ENCODE results near the gene CNIH1. TPM values are rescaled to one million over a fixed set of nuclear protein-coding genes. Genes with fewer than 3 reads are reported as not detected.
"Not testable (repeated sequence)": the region's sequence is repeated elsewhere in the genome, so short reads cannot be mapped to it uniquely, and the experiment has no call there.

The CNIH1 gene
- total RNA-seq, 2 donors from 2014 or later: 128 to 142 TPM

DNA sequence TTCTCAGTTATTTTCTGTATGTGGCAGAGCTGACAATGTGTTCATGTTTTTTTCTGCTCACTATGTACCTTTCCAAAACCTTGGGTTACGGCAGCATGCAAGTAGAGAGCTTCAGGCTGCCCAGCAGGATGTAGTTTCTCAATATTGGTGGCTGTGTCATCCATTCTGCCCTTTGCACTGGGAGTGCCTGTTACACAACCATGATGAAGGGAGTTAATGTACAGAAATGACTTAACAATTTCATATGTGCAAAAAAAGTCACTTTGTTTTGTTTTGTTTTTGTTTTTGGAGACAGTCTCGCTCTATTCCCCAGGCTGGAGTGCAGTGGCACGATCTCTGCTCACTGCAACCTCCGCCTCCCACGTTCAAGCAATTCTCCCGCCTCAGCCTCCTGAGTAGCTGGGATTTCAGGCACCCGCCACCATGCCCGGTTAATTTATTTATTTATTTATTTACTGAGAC lies 6.1 kb upstream of the CNIH1 start:
- TF ChIP-seq, protein P1, sequence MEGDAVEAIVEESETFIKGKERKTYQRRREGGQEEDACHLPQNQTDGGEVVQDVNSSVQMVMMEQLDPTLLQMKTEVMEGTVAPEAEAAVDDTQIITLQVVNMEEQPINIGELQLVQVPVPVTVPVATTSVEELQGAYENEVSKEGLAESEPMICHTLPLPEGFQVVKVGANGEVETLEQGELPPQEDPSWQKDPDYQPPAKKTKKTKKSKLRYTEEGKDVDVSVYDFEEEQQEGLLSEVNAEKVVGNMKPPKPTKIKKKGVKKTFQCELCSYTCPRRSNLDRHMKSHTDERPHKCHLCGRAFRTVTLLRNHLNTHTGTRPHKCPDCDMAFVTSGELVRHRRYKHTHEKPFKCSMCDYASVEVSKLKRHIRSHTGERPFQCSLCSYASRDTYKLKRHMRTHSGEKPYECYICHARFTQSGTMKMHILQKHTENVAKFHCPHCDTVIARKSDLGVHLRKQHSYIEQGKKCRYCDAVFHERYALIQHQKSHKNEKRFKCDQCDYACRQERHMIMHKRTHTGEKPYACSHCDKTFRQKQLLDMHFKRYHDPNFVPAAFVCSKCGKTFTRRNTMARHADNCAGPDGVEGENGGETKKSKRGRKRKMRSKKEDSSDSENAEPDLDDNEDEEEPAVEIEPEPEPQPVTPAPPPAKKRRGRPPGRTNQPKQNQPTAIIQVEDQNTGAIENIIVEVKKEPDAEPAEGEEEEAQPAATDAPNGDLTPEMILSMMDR (IDR thresholded peaks at IDR 0.05): no peak
- no peaks in the 10 kb centered on the region for H3K27me3 ChIP-seq (replicated peaks; ENCODE audit: insufficient read depth)
- no peak for DNase-seq (ENCODE audit: low spot score)
- H3K9me3 ChIP-seq: no peaks in the 10 kb centered on the region
- no peaks in the 10 kb centered on the region for H3K36me3 ChIP-seq
- no peak overlapping the region for H3K4me3 ChIP-seq
- peaks cover 0 to 5% of the 10 kb centered on the region in 2 donors for H3K4me1 ChIP-seq (ENCODE audit: control insufficient read depth in 1 of 2, low read depth in 2 of 2)
- H3K27ac ChIP-seq: no peak overlapping the region
- no peak for ATAC-seq (ENCODE audit: insufficient number of reproducible peaks, low FRiP score, low read depth)

- TF ChIP-seq, protein P1 (IDR thresholded peaks at IDR 0.05): no peak
- no peaks in the 10 kb centered on the region for H3K36me3 ChIP-seq
- no peak overlapping the region for H3K27ac ChIP-seq
- ATAC-seq (ENCODE audit: insufficient number of reproducible peaks, low FRiP score, low read depth): no peak
- H3K27me3 ChIP-seq (replicated peaks; ENCODE audit: insufficient read depth): no peaks in the 10 kb centered on the region
- H3K4me3 ChIP-seq: no peak overlapping the region
- H3K9me3 ChIP-seq: no peaks in the 10 kb centered on the region
- H3K4me1 ChIP-seq (ENCODE audit: control insufficient read depth in 1 of 2, low read depth in 2 of 2): peaks cover 0 to 5% of the 10 kb centered on the region in 2 donors
- no peak for DNase-seq (ENCODE audit: low spot score)
These were observed 5.1 kb upstream of the CNIH1 start for GRCh38 chr14:54446161-54446693.

DNA sequence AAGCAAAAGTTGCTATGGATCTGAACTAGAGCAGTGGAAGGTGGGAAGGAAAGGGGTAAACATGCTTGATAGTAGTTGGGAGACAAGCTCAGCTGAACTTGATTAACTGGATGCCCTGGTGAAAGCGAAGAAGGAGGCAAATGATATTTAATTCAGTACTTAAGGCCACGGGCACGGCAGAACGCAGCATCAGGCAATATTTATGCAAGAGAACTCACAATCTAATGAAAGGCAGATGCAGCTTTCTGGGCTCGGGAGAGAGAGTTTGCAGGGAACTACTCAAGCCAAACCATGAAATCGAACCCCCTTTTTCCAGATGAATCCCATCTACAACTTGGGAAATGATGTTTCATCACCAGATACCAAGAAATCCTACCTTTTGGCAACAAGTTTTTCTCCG lies 3.5 kb upstream of the CNIH1 start:
- Histone ChIP-seq H3K36me3 (no peaks in the 10 kb centered on the region), H3K4me3 (no peak overlapping the region), H3K27ac (no peak overlapping the region), H3K4me1 (ENCODE audit: control insufficient read depth in 1 of 2, low read depth in 2 of 2) (peaks cover 0 to 14% of the 10 kb centered on the region in 2 donors), H3K27me3 (replicated peaks; ENCODE audit: insufficient read depth) (no peaks in the 10 kb centered on the region), H3K9me3 (no peaks in the 10 kb centered on the region)
- DNase-seq (ENCODE audit: low spot score): no peak
- no peak for ATAC-seq (ENCODE audit: insufficient number of reproducible peaks, low FRiP score, low read depth)
- TF ChIP-seq, protein P1 (IDR thresholded peaks at IDR 0.05): no peak

DNA sequence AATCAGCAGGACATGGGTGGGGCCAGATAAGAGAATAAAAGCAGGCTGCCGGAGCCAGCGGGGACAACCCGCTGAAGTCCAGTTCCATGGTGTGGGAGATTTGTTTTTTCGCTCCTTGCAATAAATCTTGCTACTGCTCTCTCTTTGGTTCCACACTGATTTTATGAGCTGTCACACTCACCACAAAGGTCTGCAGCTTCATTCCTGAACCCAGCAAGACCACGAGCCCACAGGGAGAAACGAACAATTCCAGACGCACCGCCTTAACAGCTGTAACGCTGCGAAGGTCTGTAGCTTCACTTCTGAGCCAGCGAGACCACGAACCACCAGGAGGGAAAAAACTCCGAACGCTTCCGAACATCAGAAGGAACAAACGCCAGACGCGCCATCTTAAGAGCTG lies 2.8 kb upstream of the CNIH1 start:
- Histone ChIP-seq H3K36me3 (no peaks in the 10 kb centered on the region), H3K27ac (no peak overlapping the region), H3K9me3 (no peaks in the 10 kb centered on the region), H3K4me1 (ENCODE audit: control insufficient read depth in 1 of 2, low read depth in 2 of 2) (peaks cover 0 to 16% of the 10 kb centered on the region in 2 donors), H3K4me3 (no peak overlapping the region), H3K27me3 (replicated peaks; ENCODE audit: insufficient read depth) (no peaks in the 10 kb centered on the region)
- DNase-seq (ENCODE audit: low spot score): no peak
- no peak for ATAC-seq (ENCODE audit: insufficient number of reproducible peaks, low FRiP score, low read depth)
- TF ChIP-seq, protein P1 (IDR thresholded peaks at IDR 0.05): no peak

GRCh38 chr14:54442961-54443360 lies 1.8 kb upstream of the CNIH1 start:
- DNase-seq (ENCODE audit: low spot score); ATAC-seq (ENCODE audit: insufficient number of reproducible peaks, low FRiP score, low read depth); H3K27ac ChIP-seq; H3K4me3 ChIP-seq; H3K27me3 ChIP-seq (replicated peaks; ENCODE audit: insufficient read depth); H3K36me3 ChIP-seq; H3K9me3 ChIP-seq: not testable (repeated sequence)
- H3K4me1 ChIP-seq (ENCODE audit: control insufficient read depth in 1 of 2, low read depth in 2 of 2): peaks cover 0 to 16% of the 10 kb centered on the region in 2 donors

DNA sequence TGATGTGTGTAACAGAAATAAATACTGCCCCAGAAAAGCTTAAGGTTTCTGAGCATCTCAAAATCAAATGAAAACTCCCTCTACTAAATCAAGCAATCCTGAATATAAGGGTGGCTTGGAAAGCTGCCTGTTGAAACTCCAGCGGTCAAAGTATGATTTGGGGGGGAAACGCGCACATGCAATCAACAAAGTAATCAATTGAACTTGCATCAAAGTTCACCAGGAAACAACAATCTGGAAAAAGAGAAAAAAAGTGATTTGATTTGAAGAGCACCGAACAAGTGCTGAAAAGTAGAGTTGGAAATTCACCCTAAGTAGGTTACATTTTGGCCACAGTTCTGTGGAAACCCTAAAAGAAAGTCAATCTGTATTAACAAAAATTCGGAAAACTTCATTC lies 700 bp downstream of the CNIH1 start:
- Histone ChIP-seq H3K27ac (peak overlapping the region; percentile 90), H3K4me3 (peak overlapping the region; percentile 80), H3K4me1 (ENCODE audit: control insufficient read depth in 1 of 2, low read depth in 2 of 2) (peaks cover 4 to 18% of the 10 kb centered on the region in 2 donors), H3K36me3 (no peaks in the 10 kb centered on the region), H3K27me3 (replicated peaks; ENCODE audit: insufficient read depth) (no peaks in the 10 kb centered on the region), H3K9me3 (no peaks in the 10 kb centered on the region)
- TF ChIP-seq, protein P1 (IDR thresholded peaks at IDR 0.05): no peak
- no peak for DNase-seq (ENCODE audit: low spot score)
- no peak for ATAC-seq (ENCODE audit: insufficient number of reproducible peaks, low FRiP score, low read depth)
